IMR-90 (cell line): Measurements from ENCODE around the gene TRIO.

Source experiments
- BHLHE40 ChIP-seq: fragments of 150-350 bp; IDR thresholded peaks from 2 replicates; pipeline ENCODE4 v1.6.1; 2016; ENCODE audit warnings: mild to moderate bottlenecking, low read depth, low read length
- CEBPB ChIP-seq: IDR thresholded peaks from 2 replicates; pipeline ENCODE4 v1.6.1; 2012; ENCODE audit warnings: low read depth, low read length, improper control_type of control experiment
- CHD1 ChIP-seq: IDR thresholded peaks from 2 replicates; pipeline ENCODE4 v1.6.1; 2012; ENCODE audit warnings: low read depth, low read length, improper control_type of control experiment
- CTCF ChIP-seq: conservative IDR thresholded peaks from 2 replicates; pipeline ENCODE4 v1.5.1; 2012; ENCODE audit warnings: mild to moderate bottlenecking, low read depth, low read length, improper control_type of control experiment
- MAZ ChIP-seq: IDR thresholded peaks from 2 replicates; pipeline ENCODE4 v1.6.1; 2012; ENCODE audit warnings: low read depth, mild to moderate bottlenecking, low read length, improper control_type of control experiment, moderate library complexity, borderline replicate concordance
- POLR2A ChIP-seq: IDR thresholded peaks from 2 replicates; pipeline ENCODE4 v1.6.1; 2012; ENCODE audit warnings: mild to moderate bottlenecking, low read depth, low read length
- RAD21 ChIP-seq: IDR thresholded peaks from 2 replicates; pipeline ENCODE4 v1.6.1; 2012; ENCODE audit warnings: low read length, improper control_type of control experiment
- RCOR1 ChIP-seq: IDR thresholded peaks from 2 replicates; pipeline ENCODE4 v1.6.1; 2012; ENCODE audit warnings: mild to moderate bottlenecking, low read length, improper control_type of control experiment; ENCODE audit not compliant: insufficient replicate concordance
- RFX5 ChIP-seq: IDR thresholded peaks from 2 replicates; pipeline ENCODE4 v1.8.0; 2012; ENCODE audit warnings: low read depth, mild to moderate bottlenecking, low read length, moderate library complexity
- SMC3 ChIP-seq: fragments of 150-350 bp; IDR thresholded peaks from 2 replicates; pipeline ENCODE4 v1.6.1; 2016; ENCODE audit warnings: low read depth, mild to moderate bottlenecking, antibody characterized with exemption, low read length, moderate library complexity
- USF2 ChIP-seq: fragments of 150-350 bp; IDR thresholded peaks from 2 replicates; pipeline ENCODE4 v1.6.1; 2017; ENCODE audit warnings: mild to moderate bottlenecking, antibody characterized with exemption, low read length, low read depth

- TF ChIP-seq POLR2A, result no peak
- no peak for TF ChIP-seq CTCF
- no peak for TF ChIP-seq CEBPB
- TF ChIP-seq CHD1, result no peak
- TF ChIP-seq USF2, result no peak
- no peak for TF ChIP-seq RFX5
- no peak for TF ChIP-seq BHLHE40
- no peak for TF ChIP-seq RCOR1
- no peak for TF ChIP-seq RAD21
- TF ChIP-seq SMC3, result no peak
- no peak for TF ChIP-seq MAZ
Observed at GRCh38 chr5:14226554-14226953, 83.4 kb downstream of the TRIO start.
